Measurements from ENCODE around the gene SPNS3. TPM values are rescaled to one million over a fixed set of nuclear protein-coding genes. Genes with fewer than 3 reads are reported as not detected.

The SPNS3 gene
- total RNA-seq, 4 donors from 2014 or later = 0.69 TPM; not detected in 3

DNA sequence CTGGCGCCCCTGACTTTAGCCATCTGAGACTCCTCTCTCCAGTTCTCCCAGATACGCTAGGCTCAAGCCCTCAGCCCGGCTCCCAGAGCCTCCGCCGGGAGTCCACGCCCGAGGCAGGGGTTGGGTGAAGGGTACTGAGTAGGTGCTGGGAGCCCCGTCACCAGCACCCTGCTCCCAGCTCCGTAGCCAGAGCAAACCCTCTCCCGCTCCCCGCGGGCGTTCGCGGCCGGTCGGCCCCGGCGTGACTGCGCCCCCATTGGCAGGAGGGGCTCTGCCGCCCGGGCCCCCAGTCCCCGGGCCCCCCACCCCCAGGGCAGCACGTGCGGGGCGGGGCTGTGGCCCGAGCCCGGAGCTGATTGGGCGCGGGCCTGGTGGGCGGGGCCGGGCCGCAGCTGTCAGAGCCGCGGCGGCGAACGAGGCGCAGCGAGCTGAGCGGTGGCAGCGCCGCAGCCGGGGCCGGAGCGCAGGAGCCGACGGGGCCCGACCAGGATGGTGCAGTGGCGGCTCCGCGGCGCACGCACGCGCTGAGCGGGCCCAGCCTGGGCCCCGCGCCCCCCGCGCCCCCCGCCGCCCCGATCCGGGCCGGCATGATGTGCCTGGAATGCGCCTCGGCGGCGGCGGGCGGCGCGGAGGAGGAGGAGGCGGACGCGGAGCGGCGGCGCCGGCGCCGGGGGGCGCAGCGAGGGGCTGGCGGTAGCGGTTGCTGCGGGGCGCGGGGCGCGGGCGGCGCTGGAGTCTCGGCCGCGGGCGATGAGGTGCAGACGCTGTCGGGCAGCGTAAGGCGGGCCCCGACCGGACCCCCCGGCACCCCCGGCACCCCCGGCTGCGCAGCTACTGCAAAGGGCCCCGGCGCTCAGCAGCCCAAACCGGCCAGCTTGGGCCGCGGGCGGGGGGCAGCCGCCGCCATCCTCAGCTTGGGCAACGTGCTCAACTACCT, 65.0 kb downstream of the SPNS3 start, which contains the start of gene SPNS2:
Gene SPNS2, plus strand, starts transcription at position 421 of the 937 bp plus-strand sequence. Its CDS starts 167 bp downstream, at position 588.
- intact Hi-C loops (cut with DNase I; ENCODE audit: low total_unique reads) = no loop called here
- no peaks in the 10 kb centered on the region for H3K4me1 ChIP-seq
- peak within 1 kb of the TSS; percentile 22 to 29 for H3K4me3 ChIP-seq
- H3K27me3 ChIP-seq = no peaks in the 10 kb centered on the region
- no peaks in the 10 kb centered on the region for H3K9me3 ChIP-seq
- no peaks in the 10 kb centered on the region for H3K36me3 ChIP-seq
- TF ChIP-seq POLR2A (IDR thresholded peaks at IDR 0.05) (peak; percentile 11 to 32), CTCF (IDR thresholded peaks at IDR 0.05) (no peak)
- H3K27ac ChIP-seq = peak within 1 kb of the TSS in 1 of 2 donors; percentile 39
- DNase-seq = peak in 1 of 2 donors; percentile 42

- no peak for DNase-seq
- Histone ChIP-seq H3K9me3 (no peaks in the 10 kb centered on the region), H3K27ac (peak overlapping the region in 1 of 2 donors; percentile 39), H3K4me3 (peak overlapping the region; percentile 22 to 29), H3K36me3 (no peaks in the 10 kb centered on the region), H3K4me1 (no peaks in the 10 kb centered on the region), H3K27me3 (no peaks in the 10 kb centered on the region)
- TF ChIP-seq POLR2A (IDR thresholded peaks at IDR 0.05) = no peak
- no peak for TF ChIP-seq CTCF (IDR thresholded peaks at IDR 0.05)
- intact Hi-C loops (cut with DNase I; ENCODE audit: low total_unique reads) = no loop called here
Observed at GRCh38 chr17:4499431-4500190, 65.9 kb downstream of the SPNS3 start.

- no peak for DNase-seq
- Histone ChIP-seq H3K4me3 (peak overlapping the region; percentile 22 to 29), H3K36me3 (no peaks in the 10 kb centered on the region), H3K27ac (no peak overlapping the region), H3K9me3 (no peaks in the 10 kb centered on the region), H3K27me3 (no peaks in the 10 kb centered on the region), H3K4me1 (no peaks in the 10 kb centered on the region)
- intact Hi-C loops (cut with DNase I; ENCODE audit: low total_unique reads) = no loop called here
- TF ChIP-seq POLR2A (IDR thresholded peaks at IDR 0.05) (no peak), CTCF (IDR thresholded peaks at IDR 0.05) (no peak)
Observed at GRCh38 chr17:4500191-4500571, 66.4 kb downstream of the SPNS3 start.

DNA sequence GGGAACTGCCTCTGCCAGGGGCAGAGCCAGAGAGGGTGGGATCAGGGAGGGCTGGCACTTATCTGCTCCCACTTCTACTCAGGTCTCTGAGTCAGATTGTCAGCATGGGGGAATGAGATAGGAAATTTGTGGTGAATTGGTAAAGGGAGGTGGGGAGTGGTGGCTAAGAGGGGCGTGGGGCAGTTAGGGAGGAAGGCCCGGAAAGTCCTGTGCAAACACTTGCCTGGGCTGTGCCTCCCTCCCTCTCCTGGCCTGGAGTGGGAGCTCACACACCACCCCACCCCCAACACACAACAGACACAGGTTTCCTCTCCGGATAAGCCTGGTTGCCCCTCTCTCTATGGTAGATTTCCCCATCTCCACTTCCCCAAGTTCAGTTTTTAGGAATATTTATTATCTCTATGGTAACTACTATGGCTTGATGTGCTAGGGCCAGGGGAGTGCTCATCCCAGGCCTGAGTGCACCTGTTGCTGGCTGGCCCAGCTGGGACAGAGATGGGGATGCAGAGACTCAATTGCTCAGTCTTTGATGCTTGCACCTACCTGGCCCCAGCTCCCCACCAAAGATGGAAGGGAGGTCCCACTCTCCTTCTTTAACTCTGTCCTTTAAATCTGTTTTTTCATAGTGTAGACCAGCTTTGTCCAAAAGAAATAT, 67.7 kb downstream of the SPNS3 start:
- intact Hi-C loops (cut with DNase I; ENCODE audit: low total_unique reads) = no loop called here
- H3K4me1 ChIP-seq = no peaks in the 10 kb centered on the region
- no peaks in the 10 kb centered on the region for H3K27me3 ChIP-seq

More for the DNA sequence above, 67.7 kb downstream of the SPNS3 start:
- Histone ChIP-seq H3K4me3 (no peak overlapping the region), H3K27ac (peak overlapping the region in 1 of 2 donors; percentile 33), H3K9me3 (no peaks in the 10 kb centered on the region), H3K36me3 (no peaks in the 10 kb centered on the region)
- TF ChIP-seq CTCF (IDR thresholded peaks at IDR 0.05) = no peak
- no peak for TF ChIP-seq POLR2A (IDR thresholded peaks at IDR 0.05)
- no peak for DNase-seq
